ENCODE results near the gene HSD17B14.
A peak's percentile ranks its signal among the peaks of the same experiment; 100 is the strongest.
"Not testable (repeated sequence)": the region's sequence is repeated elsewhere in the genome, so short reads cannot be mapped to it uniquely, and the experiment has no call there.

The HSD17B14 gene

DNA sequence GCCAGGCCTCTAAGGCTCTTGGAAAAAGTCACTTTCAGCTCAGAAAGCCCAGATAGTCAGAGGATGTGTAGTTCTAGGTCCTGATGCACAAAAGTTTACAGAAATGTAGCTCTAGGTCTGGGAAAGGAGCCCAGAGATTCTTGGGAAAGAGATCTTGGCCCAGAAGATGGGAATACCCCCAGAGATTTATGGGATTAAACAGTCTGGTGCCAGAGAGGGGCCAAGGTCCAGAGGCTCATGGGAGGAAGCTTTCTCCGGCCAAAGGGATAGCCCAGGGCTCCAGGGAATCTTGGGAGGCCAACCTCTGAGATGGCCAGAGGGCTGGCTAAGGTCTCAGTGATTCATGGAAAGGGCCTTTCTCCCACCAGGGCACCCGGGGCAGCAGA, 40.6 kb downstream of the HSD17B14 start:
- no peak for DNase-seq

DNA sequence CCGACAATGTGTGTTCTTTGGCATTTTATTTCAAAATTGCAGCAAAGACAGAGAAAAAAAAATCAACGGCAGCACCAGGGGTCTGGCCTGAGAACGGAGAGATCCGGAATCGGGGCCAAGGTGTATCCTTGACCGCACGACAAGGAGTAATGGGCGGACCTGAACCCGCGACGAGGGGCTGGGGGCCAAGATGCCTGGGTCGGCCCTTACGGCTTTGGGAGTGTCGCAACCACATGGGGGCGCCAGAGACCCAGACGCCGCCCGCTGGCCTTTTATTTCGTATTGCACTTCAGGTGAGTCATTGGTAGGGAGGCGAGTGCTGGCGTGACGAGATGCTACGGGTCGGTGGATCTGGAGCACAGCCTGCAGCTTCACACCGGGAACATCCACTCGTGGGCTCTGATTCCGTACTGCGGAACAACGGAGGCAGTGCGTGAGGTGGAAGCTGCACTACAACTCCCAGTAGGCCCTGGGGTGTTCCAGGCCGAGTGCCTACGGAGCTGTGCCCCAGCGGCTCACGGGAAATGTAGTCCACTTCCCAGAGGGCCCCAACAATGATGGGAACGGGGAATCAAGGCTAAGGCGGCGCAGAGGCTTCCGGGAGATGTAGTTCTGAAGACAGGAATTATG, 41.1 kb downstream of the HSD17B14 start:
- peak; percentile 88 for DNase-seq

DNA sequence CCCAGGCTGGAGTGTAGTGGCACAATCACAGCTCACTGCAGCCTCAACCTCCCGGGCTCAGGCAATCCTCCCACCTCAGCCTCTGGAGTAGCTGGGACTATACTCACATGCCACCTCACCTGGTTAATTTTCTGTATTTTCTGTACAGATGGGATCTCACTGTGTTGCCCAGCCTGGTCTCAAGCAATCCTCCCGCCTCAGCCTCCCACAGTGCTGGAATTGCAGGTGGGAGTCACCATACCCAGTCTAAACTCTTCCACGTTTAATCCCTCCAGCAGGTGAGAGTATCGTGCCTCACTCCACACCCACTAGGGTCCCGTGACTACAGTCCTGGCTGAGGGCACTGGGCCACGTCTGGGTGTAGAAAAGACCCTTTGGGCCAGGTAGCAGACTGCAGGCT, 42.0 kb downstream of the HSD17B14 start:
- DNase-seq: no peak

DNA sequence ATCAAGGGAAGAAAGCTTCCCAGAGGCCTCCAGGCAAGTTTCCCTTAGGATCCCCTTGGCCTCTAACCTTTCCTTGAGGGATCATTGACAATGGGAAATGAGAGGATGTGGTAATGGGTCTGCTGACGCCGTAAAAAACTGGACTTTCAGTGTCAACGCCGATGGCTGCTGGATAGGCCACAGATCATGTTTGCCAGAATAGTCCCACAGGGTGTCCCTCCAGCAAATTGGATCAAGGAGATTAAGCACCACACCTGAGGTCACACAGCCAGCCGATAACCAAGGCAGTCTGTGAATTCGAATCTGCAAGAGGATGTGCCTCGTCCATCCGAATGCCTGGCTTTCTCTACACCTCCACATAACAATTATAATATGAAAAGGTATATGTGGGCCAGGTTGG, 43.0 kb downstream of the HSD17B14 start:
- DNase-seq: no peak

DNA sequence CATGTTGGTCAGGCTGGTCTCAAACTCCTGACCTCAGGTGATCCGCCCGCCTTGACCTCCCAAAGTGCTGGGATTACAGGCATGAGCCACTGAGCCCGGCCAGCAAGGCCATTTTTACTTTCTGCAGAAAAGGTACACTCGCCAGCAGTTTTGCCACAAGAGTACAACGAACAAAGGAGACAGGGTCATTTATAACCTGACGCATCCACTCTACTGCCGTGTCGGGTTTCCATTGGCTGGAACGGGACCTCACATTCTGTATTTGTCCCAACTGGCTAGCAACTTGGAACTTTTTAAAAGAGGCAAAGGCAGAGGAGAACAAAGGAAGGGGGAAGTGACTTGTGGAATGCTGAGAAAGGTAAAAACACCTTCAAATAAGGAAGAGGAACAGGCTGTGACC, 49.0 kb downstream of the HSD17B14 start:
- not testable (repeated sequence) for DNase-seq

DNA sequence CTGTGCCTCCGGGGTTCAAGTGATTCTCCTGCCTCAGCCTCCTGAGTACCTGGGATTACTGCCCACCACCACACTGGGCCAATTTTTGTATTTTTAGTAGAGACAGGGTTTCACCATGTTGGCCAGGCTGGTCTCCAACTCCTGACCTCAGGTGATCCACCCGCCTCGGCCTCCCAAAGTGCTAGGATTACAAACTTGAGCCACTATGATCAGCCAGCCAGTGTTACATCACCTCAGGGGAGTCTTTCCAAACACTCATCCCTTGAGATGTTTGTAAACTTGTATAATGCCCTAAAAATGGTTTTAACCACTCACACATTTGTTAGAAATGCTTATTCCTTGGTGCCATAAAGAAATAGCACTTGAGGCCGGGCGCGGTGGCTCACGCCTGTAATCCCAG, 49.9 kb downstream of the HSD17B14 start:
- DNase-seq: not testable (repeated sequence)

DNA sequence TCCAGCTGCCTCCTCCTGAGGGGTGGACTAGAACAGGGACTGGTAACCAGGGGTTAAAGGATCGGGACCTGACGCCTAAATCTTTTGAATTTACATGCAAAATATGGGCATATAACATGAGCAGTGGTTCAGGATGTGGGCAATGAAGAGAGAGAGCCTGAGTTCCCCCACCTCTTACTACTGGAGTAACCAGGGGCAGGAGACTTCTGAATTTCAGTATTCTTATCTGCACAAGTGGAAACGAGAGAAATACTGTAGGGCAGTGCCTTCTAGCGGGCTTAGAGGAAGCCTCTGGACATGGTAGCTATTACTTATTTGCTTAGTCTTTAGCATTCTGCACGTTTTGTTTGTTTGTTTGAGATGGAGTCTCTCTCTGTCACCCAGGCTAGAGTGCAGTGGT, 51.8 kb downstream of the HSD17B14 start:
- DNase-seq: no peak

DNA sequence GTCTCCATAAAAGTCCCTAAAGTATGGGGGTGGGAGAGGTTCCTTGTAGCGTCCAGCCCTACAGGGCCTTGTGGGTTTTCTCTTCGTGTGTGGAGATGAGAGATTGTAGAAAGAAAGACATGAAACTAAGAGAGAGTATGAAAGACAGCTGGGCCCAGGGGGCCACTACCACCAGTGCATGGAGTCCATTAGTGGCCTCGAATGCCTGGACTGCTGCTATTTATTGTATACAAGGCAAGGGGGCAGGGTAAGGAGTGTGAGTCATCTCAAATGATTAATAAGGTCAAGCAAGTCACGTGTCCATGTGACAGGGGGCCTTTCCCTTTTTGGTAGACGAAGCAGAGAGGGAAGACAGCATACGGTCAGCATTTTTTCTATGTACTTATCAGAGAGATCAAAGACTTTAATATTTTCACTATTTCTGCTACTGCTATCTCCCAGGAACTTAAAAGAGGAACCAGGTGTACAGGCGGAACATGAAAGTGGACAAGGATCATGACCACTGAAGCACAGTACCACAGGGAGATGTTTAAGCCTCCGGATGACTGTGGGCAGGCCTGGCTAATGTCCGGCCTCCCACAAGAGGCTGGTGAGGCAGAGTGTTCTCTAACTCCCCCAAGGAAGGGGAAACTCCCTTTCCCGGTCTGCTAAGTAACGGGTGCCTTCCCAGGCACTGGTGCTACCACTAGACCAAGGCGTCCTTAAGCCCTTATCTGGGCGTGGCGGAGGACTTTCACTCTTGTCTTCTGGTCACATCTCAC, 55.5 kb downstream of the HSD17B14 start:
- no peak for DNase-seq

DNA sequence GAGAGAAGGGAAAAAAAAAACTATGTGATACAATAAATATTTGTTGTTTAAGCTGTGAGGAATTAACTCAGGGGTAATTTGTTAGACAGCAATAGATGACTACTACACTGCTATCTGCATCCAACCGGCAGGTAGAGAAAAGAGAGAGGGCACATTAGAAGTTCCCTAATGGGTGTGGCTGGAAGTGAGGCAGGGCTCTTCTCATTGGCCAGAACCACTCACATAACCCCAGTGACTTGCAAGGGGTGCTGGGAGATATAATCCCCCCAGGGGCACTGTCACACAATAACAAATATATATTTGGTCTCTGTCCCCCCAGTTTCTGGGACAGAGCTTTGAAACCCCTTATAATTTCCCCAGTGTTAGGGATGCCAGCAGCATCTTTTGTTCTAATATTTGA, 56.7 kb downstream of the HSD17B14 start:
- DNase-seq: no peak

DNA sequence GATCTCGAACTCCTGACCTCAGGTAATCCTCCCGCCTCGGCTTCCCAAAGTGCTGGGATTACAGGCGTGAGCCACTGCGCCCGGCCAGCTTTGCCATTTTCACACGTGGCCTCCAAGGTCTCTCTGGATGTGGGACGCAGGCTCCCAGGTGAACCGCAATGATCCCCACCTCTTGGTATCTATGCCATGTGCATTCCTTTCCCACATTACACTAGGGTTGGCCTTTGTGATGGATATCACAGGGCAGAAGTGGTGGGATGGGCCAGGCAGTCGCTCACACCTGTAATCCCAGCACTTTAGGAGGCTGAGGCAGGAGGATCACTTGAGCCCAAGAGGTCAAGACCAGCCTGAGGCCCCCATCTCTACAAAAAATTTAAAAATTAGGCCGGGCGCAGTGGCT, 58.6 kb downstream of the HSD17B14 start:
- no peak for DNase-seq

DNA sequence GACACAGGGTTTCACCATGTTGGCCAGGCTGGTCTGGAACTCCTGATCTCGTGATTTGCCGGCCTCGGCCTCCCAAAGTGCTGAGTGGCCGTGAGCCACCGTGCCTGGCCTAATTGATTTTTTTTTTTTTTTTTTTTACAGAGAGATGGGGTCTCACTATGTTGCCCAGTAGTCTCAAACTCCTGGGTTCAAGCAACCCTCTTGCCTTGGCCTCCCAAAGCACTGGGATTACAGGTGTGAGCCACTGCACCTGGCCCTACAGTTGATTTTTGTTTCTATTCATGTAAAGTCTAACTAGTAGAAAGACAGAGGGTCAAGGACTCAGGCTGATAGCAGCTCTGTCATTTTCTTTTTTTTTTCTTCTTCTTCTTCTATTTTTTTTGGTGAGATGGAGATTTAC, 59.2 kb downstream of the HSD17B14 start:
- no peak for DNase-seq

DNA sequence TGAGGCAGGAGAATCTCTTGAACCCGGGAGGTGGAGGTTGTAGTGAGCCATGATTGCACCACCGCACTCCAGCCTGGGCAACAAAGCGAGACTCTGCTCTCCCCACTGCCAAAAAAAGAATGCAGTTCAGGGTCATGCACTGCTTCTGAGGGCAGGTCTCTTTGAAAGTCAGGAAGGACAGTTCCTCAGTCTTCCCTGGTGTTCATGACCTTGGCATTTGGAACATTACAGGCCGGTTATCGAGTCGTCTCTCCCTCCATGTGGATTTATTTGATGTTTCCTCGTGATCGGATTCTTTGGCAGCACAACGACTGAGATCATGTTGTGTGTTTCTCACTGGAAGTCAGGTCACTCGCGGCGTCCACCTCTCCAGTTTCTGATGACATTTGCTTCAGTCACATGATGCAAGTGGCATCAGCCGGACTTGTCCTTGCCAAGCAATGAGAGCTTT, 63.8 kb downstream of the HSD17B14 start:
- no peak for DNase-seq

DNA sequence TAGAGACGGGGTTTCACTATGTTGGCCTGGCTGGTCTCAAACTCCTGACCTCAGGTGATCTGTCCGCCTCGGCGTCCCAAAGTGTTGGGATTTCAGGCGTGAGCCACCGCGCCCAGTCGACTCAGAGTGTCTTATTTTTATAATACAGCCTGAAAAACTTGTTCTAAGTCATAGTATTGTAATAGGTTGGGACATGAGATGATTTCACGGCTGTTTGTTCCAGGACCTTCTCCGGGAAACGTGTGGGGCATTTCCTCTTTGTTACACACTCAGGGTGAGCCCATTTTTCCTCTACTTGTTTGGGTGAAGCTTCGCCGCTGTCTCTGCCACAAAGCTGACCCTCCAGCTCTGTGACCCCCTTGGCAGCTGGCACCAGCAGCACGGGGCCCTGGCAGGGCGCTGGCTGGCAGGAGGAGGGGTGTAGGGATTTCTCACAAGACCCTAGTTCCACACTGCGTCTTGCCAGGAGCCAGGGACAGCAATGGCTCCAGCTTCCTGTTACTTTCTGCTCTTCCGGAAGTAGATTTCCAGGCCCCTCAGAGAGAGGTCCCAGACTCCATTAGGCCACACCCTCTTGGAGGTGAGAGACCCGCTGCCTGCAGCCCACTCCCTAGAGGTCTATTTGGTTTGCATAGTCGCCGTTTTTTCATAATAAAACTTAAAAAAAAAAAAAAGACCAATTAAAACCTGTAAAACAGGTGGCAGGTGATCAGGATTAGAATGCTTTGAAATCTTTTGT, 65.4 kb downstream of the HSD17B14 start:
- no peak for DNase-seq

DNA sequence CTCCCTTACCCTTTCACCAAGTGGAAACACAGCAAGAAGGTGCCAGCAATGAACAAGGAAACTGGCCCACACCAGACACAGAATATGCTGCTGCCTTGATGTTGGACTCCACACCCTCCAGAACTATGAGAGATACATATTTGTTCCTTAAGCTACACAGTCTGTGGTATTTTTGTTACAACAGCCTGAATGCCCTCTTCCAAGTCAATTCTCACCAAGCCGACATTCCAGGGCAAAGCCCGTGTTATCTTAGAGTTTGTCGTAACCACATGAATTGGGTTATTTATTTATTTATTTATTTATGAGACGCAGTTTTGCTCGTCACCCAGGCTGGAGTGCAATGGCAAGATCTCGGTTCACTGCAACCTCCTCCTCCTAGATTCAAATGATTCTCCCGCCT, 66.0 kb downstream of the HSD17B14 start:
- no peak for DNase-seq

DNA sequence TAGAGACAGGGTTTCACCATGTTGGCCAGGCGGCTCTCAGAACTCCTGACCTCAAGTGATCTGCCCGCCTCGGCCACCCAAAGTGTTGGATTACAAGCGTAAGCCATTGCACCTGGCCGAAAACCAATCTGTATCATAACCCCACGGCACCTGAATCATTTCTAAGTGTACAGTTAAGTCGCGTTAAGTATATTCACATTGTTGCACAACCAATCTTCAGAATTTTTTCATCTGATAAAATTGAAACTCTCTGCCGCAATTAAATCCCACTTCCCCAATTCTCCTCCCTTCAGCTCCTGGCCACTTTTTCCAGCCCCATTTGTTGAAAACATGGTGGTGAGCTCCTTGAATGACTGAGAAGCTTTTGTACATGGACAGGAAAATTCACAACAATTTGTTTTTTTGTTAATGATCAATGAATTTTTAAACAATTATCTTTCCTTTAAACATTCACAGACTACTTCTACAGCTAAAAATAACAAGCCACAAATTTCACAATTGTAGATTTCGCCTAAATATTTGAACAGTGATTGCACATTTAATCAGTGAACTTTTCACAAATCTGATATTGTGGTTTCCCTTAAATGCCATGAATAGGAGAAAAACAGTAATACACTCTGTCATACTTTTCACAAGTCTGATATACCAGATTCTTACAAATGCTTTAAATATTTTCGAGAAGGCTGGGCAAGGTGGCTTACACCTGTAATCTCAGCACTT, 67.1 kb downstream of the HSD17B14 start:
- DNase-seq: no peak

DNA sequence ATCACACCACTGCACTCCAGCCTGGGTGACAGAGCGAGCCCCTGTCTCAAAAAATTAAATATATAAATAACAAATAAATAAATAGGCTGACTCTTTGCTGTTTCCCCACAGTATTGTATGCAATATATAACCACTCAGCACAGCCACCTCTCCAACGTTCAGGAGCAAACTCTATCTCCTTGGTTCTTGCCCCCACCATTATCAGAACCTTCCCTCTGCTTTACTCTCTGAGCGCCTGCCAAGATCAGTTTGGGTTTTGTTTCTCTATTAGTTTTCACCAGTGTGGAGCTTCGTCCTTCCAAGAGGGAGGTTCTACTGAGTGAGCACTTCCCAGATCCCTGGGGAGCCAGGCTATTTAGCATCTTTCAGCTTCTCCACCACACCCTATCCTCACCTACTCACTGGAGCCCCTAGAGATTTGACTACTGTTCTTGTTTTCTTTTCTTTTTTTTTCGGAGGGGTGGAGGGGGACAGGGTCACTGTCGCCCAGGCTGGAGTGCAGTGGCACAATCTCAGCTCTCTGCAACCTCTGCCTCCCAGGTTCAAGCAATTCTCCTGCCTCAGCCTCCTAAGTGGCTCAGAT, 68.0 kb downstream of the HSD17B14 start:
- not testable (repeated sequence) for DNase-seq

DNA sequence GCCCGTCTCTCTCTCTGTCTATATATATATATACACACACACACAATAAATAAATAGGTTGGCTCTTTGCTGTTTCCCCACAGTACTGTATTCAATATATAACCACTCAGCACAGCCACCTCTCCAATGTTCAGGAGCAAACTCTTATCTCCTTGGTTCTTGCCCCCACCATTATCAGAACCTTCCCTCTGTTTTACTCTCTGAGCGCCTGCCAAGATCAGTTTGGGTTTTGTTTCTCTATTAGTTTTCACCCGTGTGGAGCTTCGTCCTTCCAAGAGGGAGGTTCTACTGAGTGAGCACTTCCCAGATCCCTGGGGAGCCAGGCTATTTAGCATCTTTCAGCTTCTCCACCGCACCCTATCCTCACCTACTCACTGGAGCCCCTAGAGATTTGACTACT, 70.5 kb downstream of the HSD17B14 start:
- DNase-seq: not testable (repeated sequence)

Measured in NCI-H187 treated with DMSO at 0.1 percent for 48 hours (cell line).